NCI-H345 treated with DMSO at 0.1 percent for 48 hours (cell line): ENCODE data around the gene C1orf35.
A peak's percentile ranks its signal among the peaks of the same experiment; 100 is the strongest.

ENCODE experiments used
- DNase-seq: peaks from one replicate; lab custom pipeline; 2025; ENCODE audit not compliant: unreplicated experiment; lab: John Stamatoyannopoulos, UW

The C1orf35 gene

GRCh38 chr1:228109962-228110488 lies 6.9 kb upstream of the C1orf35 start:
- DNase-seq: no peak

- DNase-seq: peak; percentile 88
These were observed 6.2 kb upstream of the C1orf35 start, which contains the start of gene MRPL55 for GRCh38 chr1:228109073-228109961. TSS of gene MRPL55 (minus strand) at chr1:228109299. CDS start at chr1:228108260, 1,039 bp downstream.

GRCh38 chr1:228108742-228109072 lies 5.6 kb upstream of the C1orf35 start:
- no peak for DNase-seq

- DNase-seq: no peak
These were observed 5.0 kb upstream of the C1orf35 start for GRCh38 chr1:228108055-228108690.

GRCh38 chr1:228107636-228108035 lies 4.5 kb upstream of the C1orf35 start:
- DNase-seq: no peak

GRCh38 chr1:228106800-228107054 lies 3.6 kb upstream of the C1orf35 start:
- no peak for DNase-seq

GRCh38 chr1:228105996-228106799 lies 3.1 kb upstream of the C1orf35 start:
- no peak for DNase-seq

- no peak for DNase-seq
These were observed 2.3 kb upstream of the C1orf35 start for GRCh38 chr1:228105270-228105995.

GRCh38 chr1:228104526-228105269 lies 1.6 kb upstream of the C1orf35 start:
- no peak for DNase-seq

GRCh38 chr1:228101994-228102790 lies 933 bp downstream of the C1orf35 start:
- no peak for DNase-seq

- DNase-seq: no peak
These were observed 1.5 kb downstream of the C1orf35 start for GRCh38 chr1:228101614-228101993.

- no peak for DNase-seq
These were observed 2.1 kb downstream of the C1orf35 start for GRCh38 chr1:228100822-228101613.

- no peak for DNase-seq
These were observed 3.8 kb downstream of the C1orf35 start for GRCh38 chr1:228099331-228099732.

- DNase-seq: no peak
These were observed 4.7 kb downstream of the C1orf35 start for GRCh38 chr1:228098323-228098931.

- no peak for DNase-seq
These were observed 5.6 kb downstream of the C1orf35 start for GRCh38 chr1:228097333-228098081.

GRCh38 chr1:228096416-228097332 lies 6.5 kb downstream of the C1orf35 start:
- DNase-seq: no peak
